Panc1 (cell line): ENCODE results near the gene APBB1IP. TPM values are rescaled to one million over a fixed set of nuclear protein-coding genes. Genes with fewer than 3 reads are reported as not detected.

ENCODE experiments used
- ATAC-seq: fragments of 200-7000 bp; cut with Tn5 transposase; 2 replicates; pipeline ENCODE4 v1.9.1; 2020; ENCODE audit warnings: mild to moderate bottlenecking, moderate library complexity
- BruUV-seq: library from RNA; stranded (reverse); fragments of 400-500 nt; replicated peaks from 2 replicates; lab custom pipeline; 2021; lab: Mats Ljungman, UMichigan
- CTCF ChIA-PET: fragments of 300-600 bp; sonication (Branson Sonifier 250); formaldehyde crosslinking; loops from one replicate; lab custom pipeline; 2022; ENCODE audit warnings: antibody characterized with exemption; lab: Charles Lee
- POLR2A ChIA-PET: fragments of 300-600 bp; sonication (Branson Sonifier 250); formaldehyde crosslinking; loops from one replicate; lab custom pipeline; 2022; ENCODE audit warnings: antibody characterized with exemption; lab: Charles Lee
- DNase-seq: peaks from one replicate; pipeline ENCODE4 v3.0.0-alpha.2; 2010; ENCODE audit warnings: low read depth, low spot score
- H3K27ac ChIP-seq: 2 replicates; pipeline ENCODE4 v1.5.1; 2011; ENCODE audit warnings: mild to moderate bottlenecking, low read length, inconsistent platforms
- H3K27me3 ChIP-seq: fragments of 200-500 bp; sonication (Bioruptor generic); 2 replicates; pipeline ENCODE4 v1.6.0; 2014; ENCODE audit warnings: low read length, inconsistent platforms; ENCODE audit not compliant: control insufficient read depth, insufficient read depth
- H3K36me3 ChIP-seq: fragments of 200-500 bp; sonication (Bioruptor generic); 2 replicates; pipeline ENCODE4 v1.5.1; 2014; ENCODE audit warnings: inconsistent platforms, mild to moderate bottlenecking, low read length, moderate library complexity; ENCODE audit not compliant: control insufficient read depth, insufficient read depth
- H3K4me1 ChIP-seq: 2 replicates; pipeline ENCODE4 v1.5.1; 2011; ENCODE audit warnings: inconsistent platforms, mild to moderate bottlenecking, low read length, moderate library complexity; ENCODE audit not compliant: control insufficient read depth, insufficient read depth
- H3K4me3 ChIP-seq, 2 experiments: 2 replicates each; pipeline ENCODE4 v1.5.1; 2011 to 2012; ENCODE audit warnings: low read depth in 2 of 2, low read length in 2 of 2, mild to moderate bottlenecking in 2 of 2, inconsistent platforms in 1 of 2, moderate library complexity in 1 of 2
- H3K9me3 ChIP-seq: fragments of 200-500 bp; sonication (Bioruptor generic); 2 replicates; pipeline ENCODE4 v1.5.1; 2014; ENCODE audit warnings: low read depth, mild to moderate bottlenecking, inconsistent platforms, low read length, moderate library complexity; ENCODE audit not compliant: control insufficient read depth, insufficient read depth
- POLR2AphosphoS5 ChIP-seq: IDR thresholded peaks from 2 replicates; pipeline ENCODE4 v1.6.1; 2012; ENCODE audit warnings: mild to moderate bottlenecking, low read depth, low read length, moderate library complexity
- SIN3A ChIP-seq: IDR thresholded peaks from 2 replicates; pipeline ENCODE4 v1.6.1; 2012; ENCODE audit warnings: low read depth, mild to moderate bottlenecking, low read length, moderate library complexity, borderline replicate concordance; ENCODE audit not compliant: insufficient read depth
- TCF7L2 ChIP-seq: IDR thresholded peaks from 2 replicates; pipeline ENCODE4 v1.6.1; 2011; ENCODE audit warnings: mild to moderate bottlenecking, low read depth, low read length, inconsistent platforms
- in situ Hi-C: cut with HindIII; loops from 2 replicates; pipeline ENCODE4 v1.10.0; 2016; ENCODE audit warnings: low sequenced_read_pairs, low pct_unique_long_range_greater_than_20kb
- intact Hi-C: fragments of 100-400 bp; cut with micrococcal nuclease; formaldehyde crosslinking; loops from one replicate; pipeline ENCODE4 v1.10.0; 2022; ENCODE audit not compliant: unreplicated experiment
- total RNA-seq: library from RNA; stranded (reverse); gene quantifications from one replicate; pipeline ENCODE4 v1.2.1, GENCODE V29; 2021; ENCODE audit not compliant: unreplicated experiment
- TF ChIP-seq, protein P1 (sequence below): fragments of 450-650 bp; IDR thresholded peaks from 2 replicates; pipeline ENCODE4 v1.5.1; 2017; ENCODE audit warnings: mild to moderate bottlenecking
- TF ChIP-seq, protein P2 (sequence below), 2 experiments: IDR thresholded peaks; 2 replicates each; pipeline ENCODE4 v1.6.1; 2011 to 2012; ENCODE audit warnings: low read depth in 2 of 2, control low read depth in 1 of 2, low read length in 1 of 2, mild to moderate bottlenecking in 1 of 2, moderate library complexity in 1 of 2; ENCODE audit not compliant: insufficient read depth in 1 of 2

The APBB1IP gene
- total RNA-seq, 1 experiment from 2014 or later = 0.21 TPM

DNA sequence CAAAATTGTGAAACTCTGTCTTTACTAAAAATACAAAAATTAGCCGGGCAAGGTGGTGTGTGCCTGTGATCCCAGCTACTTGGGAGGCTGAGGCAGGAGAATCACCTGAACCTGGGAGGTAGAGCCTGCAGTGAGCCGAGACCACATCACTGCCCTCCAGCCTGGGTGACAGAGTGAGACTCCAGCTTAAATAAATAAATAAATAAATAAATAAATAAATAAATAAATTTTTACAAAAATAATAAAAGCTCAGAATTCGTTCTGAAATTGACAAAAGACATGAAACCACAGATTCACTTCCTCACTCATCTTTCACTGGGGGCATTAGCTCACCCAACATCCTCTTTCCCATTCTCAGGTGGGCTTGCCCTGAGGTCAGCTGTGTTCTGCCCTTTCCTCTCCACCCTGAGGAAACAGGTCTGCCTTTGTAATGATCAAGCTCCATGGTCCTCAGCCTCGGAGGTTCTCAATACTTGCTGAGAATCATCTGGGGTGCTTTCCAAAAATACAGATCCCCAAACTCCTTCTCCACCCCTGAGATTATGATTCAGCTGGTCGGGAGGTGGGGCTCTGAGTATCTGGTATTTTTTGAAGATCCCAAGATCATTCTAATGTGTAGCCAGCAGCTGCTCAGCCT lies 29.2 kb upstream of the APBB1IP start:
- ATAC-seq (no peak), DNase-seq (no peak)
- ChIA-PET CTCF (no interaction called here), POLR2A (no interaction called here)
- no peak overlapping the region for H3K27ac ChIP-seq
- H3K4me1 ChIP-seq = no peaks in the 10 kb centered on the region
- no peaks in the 10 kb centered on the region for H3K27me3 ChIP-seq
- no peak overlapping the region for H3K4me3 ChIP-seq
- TF ChIP-seq, protein P1, sequence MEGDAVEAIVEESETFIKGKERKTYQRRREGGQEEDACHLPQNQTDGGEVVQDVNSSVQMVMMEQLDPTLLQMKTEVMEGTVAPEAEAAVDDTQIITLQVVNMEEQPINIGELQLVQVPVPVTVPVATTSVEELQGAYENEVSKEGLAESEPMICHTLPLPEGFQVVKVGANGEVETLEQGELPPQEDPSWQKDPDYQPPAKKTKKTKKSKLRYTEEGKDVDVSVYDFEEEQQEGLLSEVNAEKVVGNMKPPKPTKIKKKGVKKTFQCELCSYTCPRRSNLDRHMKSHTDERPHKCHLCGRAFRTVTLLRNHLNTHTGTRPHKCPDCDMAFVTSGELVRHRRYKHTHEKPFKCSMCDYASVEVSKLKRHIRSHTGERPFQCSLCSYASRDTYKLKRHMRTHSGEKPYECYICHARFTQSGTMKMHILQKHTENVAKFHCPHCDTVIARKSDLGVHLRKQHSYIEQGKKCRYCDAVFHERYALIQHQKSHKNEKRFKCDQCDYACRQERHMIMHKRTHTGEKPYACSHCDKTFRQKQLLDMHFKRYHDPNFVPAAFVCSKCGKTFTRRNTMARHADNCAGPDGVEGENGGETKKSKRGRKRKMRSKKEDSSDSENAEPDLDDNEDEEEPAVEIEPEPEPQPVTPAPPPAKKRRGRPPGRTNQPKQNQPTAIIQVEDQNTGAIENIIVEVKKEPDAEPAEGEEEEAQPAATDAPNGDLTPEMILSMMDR = no peak
- TF ChIP-seq SIN3A (no peak), POLR2AphosphoS5 (no peak), TCF7L2 (no peak)
- TF ChIP-seq, protein P2, sequence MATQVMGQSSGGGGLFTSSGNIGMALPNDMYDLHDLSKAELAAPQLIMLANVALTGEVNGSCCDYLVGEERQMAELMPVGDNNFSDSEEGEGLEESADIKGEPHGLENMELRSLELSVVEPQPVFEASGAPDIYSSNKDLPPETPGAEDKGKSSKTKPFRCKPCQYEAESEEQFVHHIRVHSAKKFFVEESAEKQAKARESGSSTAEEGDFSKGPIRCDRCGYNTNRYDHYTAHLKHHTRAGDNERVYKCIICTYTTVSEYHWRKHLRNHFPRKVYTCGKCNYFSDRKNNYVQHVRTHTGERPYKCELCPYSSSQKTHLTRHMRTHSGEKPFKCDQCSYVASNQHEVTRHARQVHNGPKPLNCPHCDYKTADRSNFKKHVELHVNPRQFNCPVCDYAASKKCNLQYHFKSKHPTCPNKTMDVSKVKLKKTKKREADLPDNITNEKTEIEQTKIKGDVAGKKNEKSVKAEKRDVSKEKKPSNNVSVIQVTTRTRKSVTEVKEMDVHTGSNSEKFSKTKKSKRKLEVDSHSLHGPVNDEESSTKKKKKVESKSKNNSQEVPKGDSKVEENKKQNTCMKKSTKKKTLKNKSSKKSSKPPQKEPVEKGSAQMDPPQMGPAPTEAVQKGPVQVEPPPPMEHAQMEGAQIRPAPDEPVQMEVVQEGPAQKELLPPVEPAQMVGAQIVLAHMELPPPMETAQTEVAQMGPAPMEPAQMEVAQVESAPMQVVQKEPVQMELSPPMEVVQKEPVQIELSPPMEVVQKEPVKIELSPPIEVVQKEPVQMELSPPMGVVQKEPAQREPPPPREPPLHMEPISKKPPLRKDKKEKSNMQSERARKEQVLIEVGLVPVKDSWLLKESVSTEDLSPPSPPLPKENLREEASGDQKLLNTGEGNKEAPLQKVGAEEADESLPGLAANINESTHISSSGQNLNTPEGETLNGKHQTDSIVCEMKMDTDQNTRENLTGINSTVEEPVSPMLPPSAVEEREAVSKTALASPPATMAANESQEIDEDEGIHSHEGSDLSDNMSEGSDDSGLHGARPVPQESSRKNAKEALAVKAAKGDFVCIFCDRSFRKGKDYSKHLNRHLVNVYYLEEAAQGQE (IDR thresholded peaks at IDR 0.05; ENCODE audit: insufficient read depth in 1 of 2, low read depth in 2 of 2, low read length in 1 of 2) = no peak
- no peaks in the 10 kb centered on the region for H3K9me3 ChIP-seq
- in situ Hi-C loops = no loop called here
- intact Hi-C loops = no loop called here
- no peaks in the 10 kb centered on the region for H3K36me3 ChIP-seq
- BruUV-seq = no TSS peak

DNA sequence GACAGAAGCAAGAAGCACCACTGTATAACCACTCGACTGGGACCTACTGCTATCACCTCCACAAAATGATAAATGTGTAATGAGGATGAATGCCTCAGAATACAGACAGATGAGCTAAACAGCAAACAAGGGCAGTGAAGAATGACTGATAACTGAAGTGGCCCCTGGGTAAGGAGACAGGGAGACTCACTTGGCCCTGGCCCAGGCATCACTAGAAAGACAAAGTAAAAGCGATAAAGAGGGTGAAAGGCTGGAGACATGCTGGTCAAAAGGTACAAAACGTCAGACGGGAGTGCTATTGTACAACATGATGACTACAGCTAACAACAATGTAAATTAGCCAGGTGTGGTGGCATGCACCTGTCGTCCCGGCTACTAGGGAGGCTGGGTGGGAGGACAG lies 27.8 kb upstream of the APBB1IP start:
- CTCF ChIA-PET = no interaction called here
- in situ Hi-C loops (no loop called here), intact Hi-C loops (no loop called here)
- no TSS peak for BruUV-seq
- Histone ChIP-seq H3K4me1 (no peaks in the 10 kb centered on the region), H3K27me3 (no peaks in the 10 kb centered on the region), H3K36me3 (no peaks in the 10 kb centered on the region), H3K27ac (no peak overlapping the region), H3K4me3 (no peak overlapping the region), H3K9me3 (no peaks in the 10 kb centered on the region)
- DNase-seq = no peak
- POLR2A ChIA-PET = no interaction called here
- no peak for TF ChIP-seq TCF7L2
- no peak for ATAC-seq

DNA sequence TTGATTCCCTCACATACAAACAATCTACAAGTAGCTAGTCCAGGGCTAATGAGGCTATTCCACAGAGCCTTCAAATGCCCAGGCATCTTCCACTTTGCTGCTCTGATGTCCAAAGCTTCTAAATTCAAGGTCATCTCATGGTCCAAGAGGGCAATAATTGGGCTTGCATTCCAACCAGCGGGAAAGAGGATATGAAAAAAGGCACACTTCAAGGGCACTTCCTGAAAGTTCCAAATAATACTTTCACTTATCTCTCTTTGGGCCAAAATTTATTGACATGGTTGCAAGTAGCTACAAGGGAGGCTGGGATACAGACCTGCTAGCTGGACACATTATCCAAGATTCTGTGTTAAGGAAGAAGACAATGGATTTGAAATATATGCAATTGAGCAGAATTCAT lies 25.2 kb upstream of the APBB1IP start:
- Histone ChIP-seq H3K4me3 (no peak overlapping the region), H3K4me1 (no peaks in the 10 kb centered on the region), H3K27me3 (no peaks in the 10 kb centered on the region), H3K27ac (no peak overlapping the region), H3K36me3 (no peaks in the 10 kb centered on the region), H3K9me3 (no peaks in the 10 kb centered on the region)
- DNase-seq = no peak
- ChIA-PET CTCF (no interaction called here), POLR2A (no interaction called here)
- BruUV-seq = no TSS peak
- ATAC-seq = no peak
- intact Hi-C loops = no loop called here
- TF ChIP-seq POLR2AphosphoS5 (no peak), SIN3A (no peak), TCF7L2 (no peak)
- TF ChIP-seq, protein P1 = no peak
- TF ChIP-seq, protein P2 (IDR thresholded peaks at IDR 0.05; ENCODE audit: insufficient read depth in 1 of 2, low read depth in 2 of 2, low read length in 1 of 2) = no peak
- in situ Hi-C loops = no loop called here
